HEK293 (cell line): ENCODE data around the gene CRYBB1.

Source experiments
- HOXA7 ChIP-seq: sonication (generic); formaldehyde crosslinking; IDR thresholded peaks from 2 replicates; pipeline ENCODE4 v1.8.1; 2022; ENCODE audit warnings: missing genetic modification reagents, borderline replicate concordance
- ZNF621 ChIP-seq: fragments of 450-650 bp; formaldehyde crosslinking; IDR thresholded peaks from 2 replicates; pipeline ENCODE4 v1.5.1; 2017; ENCODE audit warnings: missing biosample characterization, missing genetic modification characterization
- ZNF670 ChIP-seq: fragments of 450-650 bp; formaldehyde crosslinking; IDR thresholded peaks from 2 replicates; pipeline ENCODE4 v1.5.1; 2016; ENCODE audit warnings: missing biosample characterization, missing genetic modification characterization, low read depth
- TF ChIP-seq, protein P1 (sequence below): fragments of 450-650 bp; formaldehyde crosslinking; IDR thresholded peaks from 2 replicates; pipeline ENCODE4 v1.5.1; 2016; ENCODE audit warnings: missing biosample characterization, missing genetic modification characterization, low read depth
- TF ChIP-seq, protein P2 (sequence below): fragments of 450-650 bp; formaldehyde crosslinking; IDR thresholded peaks from 2 replicates; pipeline ENCODE4 v1.5.1; 2016; ENCODE audit warnings: missing biosample characterization, missing genetic modification characterization
- TF ChIP-seq, protein P3 (sequence below): fragments of 450-650 bp; formaldehyde crosslinking; IDR thresholded peaks from 2 replicates; pipeline ENCODE4 v1.5.1; 2016; ENCODE audit warnings: missing biosample characterization, missing genetic modification characterization

GRCh38 chr22:26615149-26615548, 2.7 kb downstream of the CRYBB1 start:
- TF ChIP-seq, protein P1, sequence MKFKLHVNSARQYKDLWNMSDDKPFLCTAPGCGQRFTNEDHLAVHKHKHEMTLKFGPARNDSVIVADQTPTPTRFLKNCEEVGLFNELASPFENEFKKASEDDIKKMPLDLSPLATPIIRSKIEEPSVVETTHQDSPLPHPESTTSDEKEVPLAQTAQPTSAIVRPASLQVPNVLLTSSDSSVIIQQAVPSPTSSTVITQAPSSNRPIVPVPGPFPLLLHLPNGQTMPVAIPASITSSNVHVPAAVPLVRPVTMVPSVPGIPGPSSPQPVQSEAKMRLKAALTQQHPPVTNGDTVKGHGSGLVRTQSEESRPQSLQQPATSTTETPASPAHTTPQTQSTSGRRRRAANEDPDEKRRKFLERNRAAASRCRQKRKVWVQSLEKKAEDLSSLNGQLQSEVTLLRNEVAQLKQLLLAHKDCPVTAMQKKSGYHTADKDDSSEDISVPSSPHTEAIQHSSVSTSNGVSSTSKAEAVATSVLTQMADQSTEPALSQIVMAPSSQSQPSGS (tag by site-specific recombination): no peak
- TF ChIP-seq, protein P2, sequence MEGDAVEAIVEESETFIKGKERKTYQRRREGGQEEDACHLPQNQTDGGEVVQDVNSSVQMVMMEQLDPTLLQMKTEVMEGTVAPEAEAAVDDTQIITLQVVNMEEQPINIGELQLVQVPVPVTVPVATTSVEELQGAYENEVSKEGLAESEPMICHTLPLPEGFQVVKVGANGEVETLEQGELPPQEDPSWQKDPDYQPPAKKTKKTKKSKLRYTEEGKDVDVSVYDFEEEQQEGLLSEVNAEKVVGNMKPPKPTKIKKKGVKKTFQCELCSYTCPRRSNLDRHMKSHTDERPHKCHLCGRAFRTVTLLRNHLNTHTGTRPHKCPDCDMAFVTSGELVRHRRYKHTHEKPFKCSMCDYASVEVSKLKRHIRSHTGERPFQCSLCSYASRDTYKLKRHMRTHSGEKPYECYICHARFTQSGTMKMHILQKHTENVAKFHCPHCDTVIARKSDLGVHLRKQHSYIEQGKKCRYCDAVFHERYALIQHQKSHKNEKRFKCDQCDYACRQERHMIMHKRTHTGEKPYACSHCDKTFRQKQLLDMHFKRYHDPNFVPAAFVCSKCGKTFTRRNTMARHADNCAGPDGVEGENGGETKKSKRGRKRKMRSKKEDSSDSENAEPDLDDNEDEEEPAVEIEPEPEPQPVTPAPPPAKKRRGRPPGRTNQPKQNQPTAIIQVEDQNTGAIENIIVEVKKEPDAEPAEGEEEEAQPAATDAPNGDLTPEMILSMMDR (tag by site-specific recombination): no peak
- TF ChIP-seq, protein P3, sequence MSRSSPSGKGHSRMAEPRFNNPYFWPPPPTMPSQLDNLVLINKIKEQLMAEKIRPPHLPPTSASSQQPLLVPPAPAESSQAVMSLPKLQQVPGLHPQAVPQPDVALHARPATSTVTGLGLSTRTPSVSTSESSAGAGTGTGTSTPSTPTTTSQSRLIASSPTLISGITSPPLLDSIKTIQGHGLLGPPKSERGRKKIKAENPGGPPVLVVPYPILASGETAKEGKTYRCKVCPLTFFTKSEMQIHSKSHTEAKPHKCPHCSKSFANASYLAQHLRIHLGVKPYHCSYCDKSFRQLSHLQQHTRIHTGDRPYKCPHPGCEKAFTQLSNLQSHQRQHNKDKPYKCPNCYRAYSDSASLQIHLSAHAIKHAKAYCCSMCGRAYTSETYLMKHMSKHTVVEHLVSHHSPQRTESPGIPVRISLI (tag by site-specific recombination): no peak
- TF ChIP-seq HOXA7 (CRISPR knock-in tag): no peak
- TF ChIP-seq ZNF670: no peak
- TF ChIP-seq ZNF621 (tag by site-specific recombination): no peak
